HepG2 (cell line): ENCODE measurements around the gene NOP9. TPM values are rescaled to one million over a fixed set of nuclear protein-coding genes. Genes with fewer than 3 reads are reported as not detected.

Experiments
- AFF4 ChIP-seq: sonication (generic); formaldehyde crosslinking; IDR thresholded peaks from 2 replicates; pipeline ENCODE4 v1.4.0; 2020; ENCODE audit warnings: missing genetic modification reagents
- MTF2 ChIP-seq: sonication (generic); formaldehyde crosslinking; IDR thresholded peaks from 2 replicates; pipeline ENCODE4 v1.5.0; 2020; ENCODE audit warnings: missing genetic modification reagents, borderline replicate concordance
- PBX2 ChIP-seq: IDR thresholded peaks from 2 replicates; pipeline ENCODE4 v1.6.1; 2016; ENCODE audit warnings: control low read depth
- PHF20 ChIP-seq: sonication (generic); formaldehyde crosslinking; IDR thresholded peaks from 2 replicates; pipeline ENCODE4 v1.5.0; 2020; ENCODE audit warnings: mild to moderate bottlenecking, missing genetic modification reagents
- RBAK ChIP-seq: sonication (generic); formaldehyde crosslinking; IDR thresholded peaks from 2 replicates; pipeline ENCODE4 v1.5.1; 2020; ENCODE audit warnings: mild to moderate bottlenecking, missing genetic modification reagents
- ZNF407 ChIP-seq: sonication (generic); formaldehyde crosslinking; IDR thresholded peaks from one replicate; pipeline ENCODE4 v1.5.1; 2020; ENCODE audit warnings: mild to moderate bottlenecking, missing genetic modification reagents; ENCODE audit errors: not compliant biosample characterization
- polyA plus RNA-seq, 8 experiments: library from polyadenylated mRNA; depleted of rRNA in 3 of 8; stranded (reverse) in 7 of 8; unstranded in 1 of 8; fragments of >200 nt; fragmentation: Illumina TruSeq in 4 of 8; extraction: Trizol in 4 of 8; gene quantifications; 2 replicates each; pipeline versions ENCODE4 v1.2.1 to v1.2.3, GENCODE V29; 2011 to 2016; ENCODE audit warnings: low read depth in 4 of 8, missing spikeins in 1 of 8, mixed read lengths in 1 of 8; ENCODE audit not compliant: insufficient read depth in 1 of 8
- total RNA-seq, 5 experiments: library from RNA; depleted of rRNA; stranded (reverse); fragments of >200 nt; fragmentation: Illumina TruSeq; extraction: Trizol; gene quantifications; 2 replicates each; pipeline ENCODE4 v1.2.3, GENCODE V29; 2016; ENCODE audit warnings: low read depth in 1 of 5

NOP9 gene
- total and polyA plus RNA-seq, 2 of the 13 experiments (the other 11 are each of a cell fraction or from before 2014, with no cell fraction given): 24.5 to 61.6 TPM

- TF ChIP-seq ZNF407 (CRISPR knock-in tag) (peak; percentile 40), MTF2 (CRISPR knock-in tag) (peak; percentile 45; the same call in 1 of the 2 replicates), AFF4 (CRISPR knock-in tag) (0 out of 2 replicates have a peak, but pooled peaks have one; percentile 25), RBAK (CRISPR knock-in tag) (no peak), PHF20 (no peak), PBX2 (peak; percentile 43; the same call in 1 of the 2 replicates)
These were observed 47.8 kb upstream of the NOP9 start (continued) for GRCh38 chr14:24251880-24252288.
